ENCODE results near the gene NACAD. TPM values are rescaled to one million over a fixed set of nuclear protein-coding genes. Genes with fewer than 3 reads are reported as not detected.
A peak's percentile ranks its signal among the peaks of the same experiment; 100 is the strongest.

NACAD gene
- total RNA-seq, 4 donors from 2014 or later: 6.1 to 7.8 (median 6.7) TPM

GRCh38 chr7:45082031-45082830, 6.5 kb downstream of the NACAD start:
- DNase-seq (ENCODE audit: low spot score in 2 of 2): no peak
- no peaks in the 10 kb centered on the region for H3K27me3 ChIP-seq
- 54 to 65% methylated on average over 5 to 10 of the region's 18 CpGs for WGBS, 2 donors
- peaks cover 0 to 65% (median 0%) of the 10 kb centered on the region in 3 donors for H3K36me3 ChIP-seq
- peak overlapping the region in 2 of 4 donors; percentile 80 to 83 for H3K27ac ChIP-seq
- no peak overlapping the region for H3K4me3 ChIP-seq
- TF ChIP-seq, protein P1, sequence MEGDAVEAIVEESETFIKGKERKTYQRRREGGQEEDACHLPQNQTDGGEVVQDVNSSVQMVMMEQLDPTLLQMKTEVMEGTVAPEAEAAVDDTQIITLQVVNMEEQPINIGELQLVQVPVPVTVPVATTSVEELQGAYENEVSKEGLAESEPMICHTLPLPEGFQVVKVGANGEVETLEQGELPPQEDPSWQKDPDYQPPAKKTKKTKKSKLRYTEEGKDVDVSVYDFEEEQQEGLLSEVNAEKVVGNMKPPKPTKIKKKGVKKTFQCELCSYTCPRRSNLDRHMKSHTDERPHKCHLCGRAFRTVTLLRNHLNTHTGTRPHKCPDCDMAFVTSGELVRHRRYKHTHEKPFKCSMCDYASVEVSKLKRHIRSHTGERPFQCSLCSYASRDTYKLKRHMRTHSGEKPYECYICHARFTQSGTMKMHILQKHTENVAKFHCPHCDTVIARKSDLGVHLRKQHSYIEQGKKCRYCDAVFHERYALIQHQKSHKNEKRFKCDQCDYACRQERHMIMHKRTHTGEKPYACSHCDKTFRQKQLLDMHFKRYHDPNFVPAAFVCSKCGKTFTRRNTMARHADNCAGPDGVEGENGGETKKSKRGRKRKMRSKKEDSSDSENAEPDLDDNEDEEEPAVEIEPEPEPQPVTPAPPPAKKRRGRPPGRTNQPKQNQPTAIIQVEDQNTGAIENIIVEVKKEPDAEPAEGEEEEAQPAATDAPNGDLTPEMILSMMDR (IDR thresholded peaks at IDR 0.05): no peak
- TF ChIP-seq EP300 (IDR thresholded peaks at IDR 0.05): peak in 1 of 2 donors; percentile 22
- TF ChIP-seq POLR2A (IDR thresholded peaks at IDR 0.05): no peak
- no peaks in the 10 kb centered on the region for H3K9me3 ChIP-seq
- peaks cover 0 to 25% (median 7%) of the 10 kb centered on the region in 4 donors for H3K4me1 ChIP-seq

DNA sequence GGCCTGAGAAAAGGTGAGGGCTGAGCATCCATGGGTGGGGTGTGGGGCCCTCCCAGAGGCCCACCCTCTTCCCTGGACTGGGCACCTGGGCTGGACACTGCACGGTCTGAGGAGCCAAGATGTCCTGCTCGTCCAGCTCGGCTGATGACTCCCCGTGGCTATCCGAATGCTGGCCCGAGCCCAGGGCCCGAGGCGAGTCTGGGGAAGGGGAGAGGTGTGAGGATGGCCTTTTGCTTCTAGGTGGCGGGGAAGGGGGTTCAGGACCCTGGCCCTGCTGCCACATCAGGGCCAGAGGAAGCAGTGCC, 7.1 kb downstream of the NACAD start:
- Histone ChIP-seq H3K27me3 (no peaks in the 10 kb centered on the region), H3K27ac (peak overlapping the region in 2 of 4 donors; percentile 80 to 83), H3K4me1 (peaks cover 0 to 25% (median 7%) of the 10 kb centered on the region in 4 donors), H3K36me3 (peaks cover 0 to 67% (median 0%) of the 10 kb centered on the region in 3 donors), H3K9me3 (no peaks in the 10 kb centered on the region), H3K4me3 (no peak overlapping the region)
- TF ChIP-seq, protein P1 (IDR thresholded peaks at IDR 0.05): no peak
- TF ChIP-seq EP300 (IDR thresholded peaks at IDR 0.05) (no peak), POLR2A (IDR thresholded peaks at IDR 0.05) (no peak)
- 79 to 94% methylated on average over 9 of the region's 9 CpGs for WGBS, 2 donors
- no peak for DNase-seq (ENCODE audit: low spot score in 2 of 2)

- Histone ChIP-seq H3K4me3 (no peak overlapping the region), H3K27me3 (no peaks in the 10 kb centered on the region), H3K36me3 (peaks cover 0 to 72% (median 0%) of the 10 kb centered on the region in 3 donors), H3K27ac (peak overlapping the region in 1 of 4 donors; percentile 83), H3K4me1 (peaks cover 0 to 25% (median 7%) of the 10 kb centered on the region in 4 donors), H3K9me3 (no peaks in the 10 kb centered on the region)
- TF ChIP-seq EP300 (IDR thresholded peaks at IDR 0.05) (no peak), POLR2A (IDR thresholded peaks at IDR 0.05) (no peak)
- TF ChIP-seq, protein P1 (IDR thresholded peaks at IDR 0.05): no peak
- DNase-seq (ENCODE audit: low spot score in 2 of 2): no peak
- WGBS, 2 donors: 94 to 95% methylated on average over 10 to 13 of the region's 14 CpGs
Observed at GRCh38 chr7:45080958-45081669, 7.7 kb downstream of the NACAD start.

GRCh38 chr7:45080265-45080957, 8.4 kb downstream of the NACAD start:
- Histone ChIP-seq H3K27ac (no peak overlapping the region), H3K27me3 (no peaks in the 10 kb centered on the region), H3K4me3 (no peak overlapping the region), H3K36me3 (peaks cover 0 to 73% (median 0%) of the 10 kb centered on the region in 3 donors), H3K4me1 (peaks cover 0 to 25% (median 7%) of the 10 kb centered on the region in 4 donors), H3K9me3 (no peaks in the 10 kb centered on the region)
- DNase-seq (ENCODE audit: low spot score in 2 of 2): no peak
- WGBS, 2 donors: 86 to 94% methylated on average over 12 to 17 of the region's 17 CpGs
- TF ChIP-seq EP300 (IDR thresholded peaks at IDR 0.05) (no peak), POLR2A (IDR thresholded peaks at IDR 0.05) (no peak)
- TF ChIP-seq, protein P1 (IDR thresholded peaks at IDR 0.05): no peak

Data from tibial nerve (tissue), 4 donors.